Neural progenitor cell (in vitro differentiated cells): Measurements from ENCODE around the gene ACACA. TPM values are rescaled to one million over a fixed set of nuclear protein-coding genes. Genes with fewer than 3 reads are reported as not detected.

Experiments
- DNase-seq: peaks from one replicate; pipeline ENCODE4 v3.0.0-alpha.2; 2016; ENCODE audit warnings: low spot score
- H2AFZ ChIP-seq: fragments of 200-600 bp; sonication (generic); replicated peaks from 2 replicates; pipeline ENCODE4 v1.6.1; 2016; ENCODE audit warnings: antibody characterized with exemption
- H3F3A ChIP-seq: fragments of 200-600 bp; sonication (generic); 2 replicates; pipeline ENCODE4 v1.6.1; 2016; ENCODE audit warnings: antibody characterized with exemption, low read depth
- H3K27ac ChIP-seq: fragments of 200-600 bp; sonication (generic); 2 replicates; pipeline ENCODE4 v1.5.1; 2016; ENCODE audit warnings: mild to moderate bottlenecking
- H3K27me3 ChIP-seq: fragments of 200-600 bp; sonication (generic); 2 replicates; pipeline ENCODE4 v1.6.1; 2016; ENCODE audit warnings: mild to moderate bottlenecking, moderate library complexity
- H3K36me3 ChIP-seq: fragments of 200-600 bp; sonication (generic); 2 replicates; pipeline ENCODE4 v1.5.1; 2016
- H3K4me1 ChIP-seq: fragments of 200-600 bp; sonication (generic); 2 replicates; pipeline ENCODE4 v1.6.1; 2016; ENCODE audit warnings: mixed run types
- H3K4me2 ChIP-seq: fragments of 200-600 bp; sonication (generic); 2 replicates; pipeline ENCODE4 v1.6.1; 2016
- H3K4me3 ChIP-seq: fragments of 200-600 bp; sonication (generic); 2 replicates; pipeline ENCODE4 v1.5.1; 2016
- H3K79me2 ChIP-seq: fragments of 200-600 bp; sonication (generic); 2 replicates; pipeline ENCODE4 v1.6.1; 2016; ENCODE audit warnings: low read depth
- H3K9ac ChIP-seq: fragments of 200-600 bp; sonication (generic); 2 replicates; pipeline ENCODE4 v1.6.1; 2016
- H3K9me3 ChIP-seq: fragments of 200-600 bp; sonication (generic); 2 replicates; pipeline ENCODE4 v1.5.1; 2016; ENCODE audit warnings: low read depth
- H4K20me1 ChIP-seq: fragments of 200-600 bp; sonication (generic); 2 replicates; pipeline ENCODE4 v1.6.1; 2016; ENCODE audit warnings: low read depth
- H3K27ac Mint-ChIP-seq: 3 replicates; pipeline ENCODE4 v1.8.0; 2021; ENCODE audit warnings: mixed read lengths
- H3K27me3 Mint-ChIP-seq: 2 replicates; pipeline ENCODE4 v1.8.0; 2022; ENCODE audit warnings: low read depth, mild to moderate bottlenecking, inconsistent platforms, moderate library complexity, mixed read lengths; ENCODE audit not compliant: insufficient read depth
- H3K36me3 Mint-ChIP-seq: 3 replicates; pipeline ENCODE4 v1.8.0; 2021; ENCODE audit warnings: mixed read lengths
- H3K4me1 Mint-ChIP-seq: 3 replicates; pipeline ENCODE4 v1.8.0; 2021; ENCODE audit warnings: mixed read lengths
- H3K4me3 Mint-ChIP-seq: 3 replicates; pipeline ENCODE4 v1.8.0; 2021; ENCODE audit warnings: mild to moderate bottlenecking, moderate library complexity, mixed read lengths
- H3K9me3 Mint-ChIP-seq: 3 replicates; pipeline ENCODE4 v1.8.0; 2020; ENCODE audit warnings: mixed read lengths
- CTCF ChIP-seq: fragments of 200-600 bp; sonication (generic); IDR thresholded peaks from 2 replicates; pipeline ENCODE4 v1.5.1; 2017; ENCODE audit warnings: antibody characterized with exemption, mild to moderate bottlenecking
- EZH2 ChIP-seq: fragments of 200-600 bp; sonication (generic); IDR thresholded peaks from 2 replicates; pipeline ENCODE4 v1.6.1; 2017; ENCODE audit warnings: antibody characterized with exemption, mild to moderate bottlenecking, moderate library complexity
- EZH2phosphoT487 ChIP-seq: fragments of 200-600 bp; sonication (generic); IDR thresholded peaks from 2 replicates; pipeline ENCODE4 v1.6.1; 2017; ENCODE audit warnings: antibody characterized with exemption
- total RNA-seq: library from RNA; depleted of rRNA; stranded (reverse); fragments of >200 nt; gene quantifications from 2 replicates; pipeline ENCODE4 v1.2.3, GENCODE V29; 2015; ENCODE audit warnings: low replicate concordance

The ACACA gene
- total RNA-seq, 1 donor from 2014 or later, result 88.6 TPM

- H3K36me3 Mint-ChIP-seq, result peaks cover 26% of the 10 kb centered on the region
- H3K36me3 ChIP-seq, result peaks cover 4% of the 10 kb centered on the region
- no peak for DNase-seq
Measured at GRCh38 chr17:37432671-37433070, 26.0 kb upstream of the ACACA start.

GRCh38 chr17:37430051-37430627 lies 23.5 kb upstream of the ACACA start:
- Mint-ChIP-seq H3K36me3 (peaks cover 27% of the 10 kb centered on the region), H3K9me3 (no peaks in the 10 kb centered on the region), H3K27me3 (peaks cover 5% of the 10 kb centered on the region), H3K4me1 (no peaks in the 10 kb centered on the region), H3K27ac (no peak overlapping the region), H3K4me3 (no peak overlapping the region)
- Histone ChIP-seq H3F3A (no peaks in the 10 kb centered on the region), H3K4me2 (no peak overlapping the region), H2AFZ (no peak overlapping the region), H3K27me3 (no peaks in the 10 kb centered on the region), H3K79me2 (no peaks in the 10 kb centered on the region), H3K4me1 (no peaks in the 10 kb centered on the region), H3K9me3 (no peaks in the 10 kb centered on the region), H3K9ac (no peak overlapping the region), H3K27ac (no peak overlapping the region), H4K20me1 (no peaks in the 10 kb centered on the region), H3K4me3 (no peak overlapping the region), H3K36me3 (peaks cover 4% of the 10 kb centered on the region)
- DNase-seq, result no peak
- TF ChIP-seq CTCF (no peak), EZH2phosphoT487 (no peak), EZH2 (no peak)

More at GRCh38 chr17:37432671-37433070, 26.0 kb upstream of the ACACA start:
- Histone ChIP-seq H3K9ac (no peak overlapping the region), H3K79me2 (no peaks in the 10 kb centered on the region), H3K4me2 (no peak overlapping the region), H3F3A (no peaks in the 10 kb centered on the region), H3K4me3 (no peak overlapping the region), H3K4me1 (no peaks in the 10 kb centered on the region), H3K27me3 (no peaks in the 10 kb centered on the region), H2AFZ (no peak overlapping the region), H4K20me1 (no peaks in the 10 kb centered on the region), H3K27ac (no peak overlapping the region), H3K9me3 (no peaks in the 10 kb centered on the region)
- no peak overlapping the region for H3K4me3 Mint-ChIP-seq
- H3K4me1 Mint-ChIP-seq, result no peaks in the 10 kb centered on the region
- H3K27ac Mint-ChIP-seq, result no peak overlapping the region
- TF ChIP-seq CTCF (no peak), EZH2 (no peak), EZH2phosphoT487 (no peak)
- H3K9me3 Mint-ChIP-seq, result no peaks in the 10 kb centered on the region
- H3K27me3 Mint-ChIP-seq, result peaks cover 4% of the 10 kb centered on the region

- Histone ChIP-seq H3K9me3 (no peaks in the 10 kb centered on the region), H3K27ac (no peak overlapping the region), H3K4me3 (no peak overlapping the region), H3K9ac (no peak overlapping the region), H3K4me1 (no peaks in the 10 kb centered on the region), H2AFZ (no peak overlapping the region), H4K20me1 (no peaks in the 10 kb centered on the region), H3K4me2 (no peak overlapping the region), H3K27me3 (no peaks in the 10 kb centered on the region), H3F3A (no peaks in the 10 kb centered on the region), H3K79me2 (no peaks in the 10 kb centered on the region), H3K36me3 (peaks cover 4% of the 10 kb centered on the region)
- Mint-ChIP-seq H3K27me3 (peaks cover 5% of the 10 kb centered on the region), H3K4me3 (no peak overlapping the region), H3K9me3 (no peaks in the 10 kb centered on the region), H3K27ac (no peak overlapping the region), H3K36me3 (peaks cover 27% of the 10 kb centered on the region), H3K4me1 (no peaks in the 10 kb centered on the region)
- TF ChIP-seq CTCF (no peak), EZH2phosphoT487 (no peak), EZH2 (no peak)
- no peak for DNase-seq
Measured at GRCh38 chr17:37429453-37429852, 22.8 kb upstream of the ACACA start.
